ENCODE results near the gene BATF2. TPM values are rescaled to one million over a fixed set of nuclear protein-coding genes. Genes with fewer than 3 reads are reported as not detected.

BATF2 gene
- polyA plus RNA-seq, 1 donor: 15.7 TPM

Other genes starting within 250 kb of the BATF2 start
- gene PYGM, start 237.0 kb downstream of the BATF2 start, polyA plus RNA-seq: 2.4 TPM
- 360 TPM for gene SF1, start 218.4 kb downstream of the BATF2 start, polyA plus RNA-seq
- gene MAP4K2, start 193.8 kb downstream of the BATF2 start, polyA plus RNA-seq: 13.5 TPM
- 29.0 TPM for gene MEN1, start 186.4 kb downstream of the BATF2 start, polyA plus RNA-seq
- gene CDC42BPG, start 152.3 kb downstream of the BATF2 start, polyA plus RNA-seq: 5.5 TPM
- gene EHD1, start 118.3 kb downstream of the BATF2 start, polyA plus RNA-seq: 94.8 TPM
- 18.4 TPM for gene ATG2A, start 79.8 kb downstream of the BATF2 start, polyA plus RNA-seq
- 11.6 TPM for gene PPP2R5B, start 72.3 kb downstream of the BATF2 start, polyA plus RNA-seq
- gene GPHA2, start 61.1 kb downstream of the BATF2 start, polyA plus RNA-seq: 0.24 TPM
- 0.09 TPM for gene MAJIN, start 24.9 kb downstream of the BATF2 start, polyA plus RNA-seq
- 83.3 TPM for gene ARL2, start 17.2 kb upstream of the BATF2 start, polyA plus RNA-seq
- gene SNX15, start 30.5 kb upstream of the BATF2 start, polyA plus RNA-seq: 37.7 TPM
- 8.9 TPM for gene SAC3D1, start 44.2 kb upstream of the BATF2 start, polyA plus RNA-seq
- 8.9 TPM for gene NAALADL1, start 61.6 kb upstream of the BATF2 start, polyA plus RNA-seq
- gene CDCA5, start 87.1 kb upstream of the BATF2 start, polyA plus RNA-seq: 11.3 TPM
- 35.8 TPM for gene ZFPL1, start 87.3 kb upstream of the BATF2 start, polyA plus RNA-seq
- 102 TPM for gene VPS51, start 99.2 kb upstream of the BATF2 start, polyA plus RNA-seq
- gene TM7SF2, start 114.9 kb upstream of the BATF2 start, polyA plus RNA-seq: 56.4 TPM
- 6.4 TPM for gene ZNHIT2, start 120.7 kb upstream of the BATF2 start, polyA plus RNA-seq
- gene FAU, start 125.2 kb upstream of the BATF2 start, polyA plus RNA-seq: 1,012 TPM
- 35.1 TPM for gene MRPL49, start 125.3 kb upstream of the BATF2 start, polyA plus RNA-seq
- gene SYVN1, start 137.5 kb upstream of the BATF2 start, polyA plus RNA-seq: 37.9 TPM
- gene SPDYC, start 173.3 kb upstream of the BATF2 start, polyA plus RNA-seq: not detected
- 106 TPM for gene CAPN1, start 185.0 kb upstream of the BATF2 start, polyA plus RNA-seq

Measured in large intestine (tissue), 1 donor.